Measurements from ENCODE around the gene GSDME. TPM values are rescaled to one million over a fixed set of nuclear protein-coding genes. Genes with fewer than 3 reads are reported as not detected.

Gene GSDME
- total RNA-seq, 1 experiment from 2014 or later: 4.5 TPM

DNA sequence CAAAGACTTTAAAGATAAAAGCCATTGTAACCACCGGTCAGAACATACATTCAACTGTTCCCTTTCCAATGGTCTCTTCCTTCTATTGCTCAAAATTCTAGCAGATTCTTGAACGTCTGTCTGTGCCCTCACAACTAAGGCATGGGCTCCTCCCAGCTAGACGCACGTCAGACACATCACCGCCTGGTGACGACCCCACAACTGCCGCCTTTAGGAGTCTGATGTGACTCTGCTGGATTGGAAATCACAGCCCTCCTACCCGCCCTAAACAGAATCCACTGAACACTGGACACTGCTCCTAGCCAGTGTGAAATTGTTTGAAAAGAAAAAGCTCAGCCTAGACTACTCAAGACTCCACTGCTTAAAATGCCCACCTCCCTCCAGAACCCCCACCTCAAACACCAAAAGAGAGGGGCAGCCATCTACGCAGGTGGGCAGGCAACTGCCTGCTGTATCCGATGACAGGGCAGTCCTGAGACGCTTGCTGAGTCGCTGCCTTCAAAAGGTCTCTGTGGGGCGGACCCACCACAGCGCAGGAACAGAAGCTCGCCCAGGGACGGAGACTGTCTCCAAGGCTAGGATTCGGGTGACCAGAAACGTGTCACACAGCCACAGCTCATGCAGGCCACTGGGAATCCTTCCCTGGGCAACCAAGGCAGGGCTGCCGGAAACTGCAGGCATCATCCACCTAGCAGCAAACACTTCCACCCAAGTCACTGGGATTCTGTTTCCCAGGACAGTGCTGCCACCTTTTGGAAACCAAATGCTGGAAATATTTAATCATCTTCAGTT, 34.7 kb downstream of the GSDME start:
- no peak overlapping the region for H3K4me3 ChIP-seq (ENCODE audit: low read depth in 2 of 2, low read length in 2 of 2)
- in situ Hi-C loops (cut with HindIII; ENCODE audit: low pct_unique_long_range_greater_than_20kb, low sequenced_read_pairs) (no loop called here), intact Hi-C loops (cut with micrococcal nuclease; ENCODE audit: unreplicated experiment) (loop anchor here (2.0 to 10.0 kb wide), 3 partner anchors 145 to 428 kb away; no protein-coding TSS in a partner anchor)
- POLR2A ChIA-PET: no interaction called here
- BruUV-seq (replicated peaks): no TSS peak
- DNase-seq (ENCODE audit: low read depth, low spot score): no peak
- no peaks in the 10 kb centered on the region for H3K4me1 ChIP-seq (ENCODE audit: control insufficient read depth, insufficient read depth, low read length)
- no peaks in the 10 kb centered on the region for H3K9me3 ChIP-seq (ENCODE audit: control insufficient read depth, insufficient read depth, low read depth, low read length)
- H3K36me3 ChIP-seq (ENCODE audit: control insufficient read depth, insufficient read depth, low read length): no peaks in the 10 kb centered on the region
- no peak overlapping the region for H3K27ac ChIP-seq (ENCODE audit: low read length)
- H3K27me3 ChIP-seq (ENCODE audit: control insufficient read depth, insufficient read depth, low read length): no peaks in the 10 kb centered on the region
- TF ChIP-seq TCF7L2 (IDR thresholded peaks at IDR 0.05; ENCODE audit: low read depth, low read length) (no peak), SIN3A (IDR thresholded peaks at IDR 0.05; ENCODE audit: borderline replicate concordance, insufficient read depth, low read depth, low read length) (no peak), POLR2AphosphoS5 (IDR thresholded peaks at IDR 0.05; ENCODE audit: low read depth, low read length) (no peak)
- TF ChIP-seq, protein P1, sequence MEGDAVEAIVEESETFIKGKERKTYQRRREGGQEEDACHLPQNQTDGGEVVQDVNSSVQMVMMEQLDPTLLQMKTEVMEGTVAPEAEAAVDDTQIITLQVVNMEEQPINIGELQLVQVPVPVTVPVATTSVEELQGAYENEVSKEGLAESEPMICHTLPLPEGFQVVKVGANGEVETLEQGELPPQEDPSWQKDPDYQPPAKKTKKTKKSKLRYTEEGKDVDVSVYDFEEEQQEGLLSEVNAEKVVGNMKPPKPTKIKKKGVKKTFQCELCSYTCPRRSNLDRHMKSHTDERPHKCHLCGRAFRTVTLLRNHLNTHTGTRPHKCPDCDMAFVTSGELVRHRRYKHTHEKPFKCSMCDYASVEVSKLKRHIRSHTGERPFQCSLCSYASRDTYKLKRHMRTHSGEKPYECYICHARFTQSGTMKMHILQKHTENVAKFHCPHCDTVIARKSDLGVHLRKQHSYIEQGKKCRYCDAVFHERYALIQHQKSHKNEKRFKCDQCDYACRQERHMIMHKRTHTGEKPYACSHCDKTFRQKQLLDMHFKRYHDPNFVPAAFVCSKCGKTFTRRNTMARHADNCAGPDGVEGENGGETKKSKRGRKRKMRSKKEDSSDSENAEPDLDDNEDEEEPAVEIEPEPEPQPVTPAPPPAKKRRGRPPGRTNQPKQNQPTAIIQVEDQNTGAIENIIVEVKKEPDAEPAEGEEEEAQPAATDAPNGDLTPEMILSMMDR (IDR thresholded peaks at IDR 0.05): peak; percentile 71
- TF ChIP-seq, protein P2, sequence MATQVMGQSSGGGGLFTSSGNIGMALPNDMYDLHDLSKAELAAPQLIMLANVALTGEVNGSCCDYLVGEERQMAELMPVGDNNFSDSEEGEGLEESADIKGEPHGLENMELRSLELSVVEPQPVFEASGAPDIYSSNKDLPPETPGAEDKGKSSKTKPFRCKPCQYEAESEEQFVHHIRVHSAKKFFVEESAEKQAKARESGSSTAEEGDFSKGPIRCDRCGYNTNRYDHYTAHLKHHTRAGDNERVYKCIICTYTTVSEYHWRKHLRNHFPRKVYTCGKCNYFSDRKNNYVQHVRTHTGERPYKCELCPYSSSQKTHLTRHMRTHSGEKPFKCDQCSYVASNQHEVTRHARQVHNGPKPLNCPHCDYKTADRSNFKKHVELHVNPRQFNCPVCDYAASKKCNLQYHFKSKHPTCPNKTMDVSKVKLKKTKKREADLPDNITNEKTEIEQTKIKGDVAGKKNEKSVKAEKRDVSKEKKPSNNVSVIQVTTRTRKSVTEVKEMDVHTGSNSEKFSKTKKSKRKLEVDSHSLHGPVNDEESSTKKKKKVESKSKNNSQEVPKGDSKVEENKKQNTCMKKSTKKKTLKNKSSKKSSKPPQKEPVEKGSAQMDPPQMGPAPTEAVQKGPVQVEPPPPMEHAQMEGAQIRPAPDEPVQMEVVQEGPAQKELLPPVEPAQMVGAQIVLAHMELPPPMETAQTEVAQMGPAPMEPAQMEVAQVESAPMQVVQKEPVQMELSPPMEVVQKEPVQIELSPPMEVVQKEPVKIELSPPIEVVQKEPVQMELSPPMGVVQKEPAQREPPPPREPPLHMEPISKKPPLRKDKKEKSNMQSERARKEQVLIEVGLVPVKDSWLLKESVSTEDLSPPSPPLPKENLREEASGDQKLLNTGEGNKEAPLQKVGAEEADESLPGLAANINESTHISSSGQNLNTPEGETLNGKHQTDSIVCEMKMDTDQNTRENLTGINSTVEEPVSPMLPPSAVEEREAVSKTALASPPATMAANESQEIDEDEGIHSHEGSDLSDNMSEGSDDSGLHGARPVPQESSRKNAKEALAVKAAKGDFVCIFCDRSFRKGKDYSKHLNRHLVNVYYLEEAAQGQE (IDR thresholded peaks at IDR 0.05; ENCODE audit: insufficient read depth in 1 of 2, low read depth in 2 of 2, low read length in 1 of 2): no peak
- CTCF ChIA-PET: interaction anchor here (0.6 kb wide), 1 partner anchor 329 kb away, joined by 7 read pairs; no protein-coding TSS in a partner anchor
- peak; percentile 81 for ATAC-seq

DNA sequence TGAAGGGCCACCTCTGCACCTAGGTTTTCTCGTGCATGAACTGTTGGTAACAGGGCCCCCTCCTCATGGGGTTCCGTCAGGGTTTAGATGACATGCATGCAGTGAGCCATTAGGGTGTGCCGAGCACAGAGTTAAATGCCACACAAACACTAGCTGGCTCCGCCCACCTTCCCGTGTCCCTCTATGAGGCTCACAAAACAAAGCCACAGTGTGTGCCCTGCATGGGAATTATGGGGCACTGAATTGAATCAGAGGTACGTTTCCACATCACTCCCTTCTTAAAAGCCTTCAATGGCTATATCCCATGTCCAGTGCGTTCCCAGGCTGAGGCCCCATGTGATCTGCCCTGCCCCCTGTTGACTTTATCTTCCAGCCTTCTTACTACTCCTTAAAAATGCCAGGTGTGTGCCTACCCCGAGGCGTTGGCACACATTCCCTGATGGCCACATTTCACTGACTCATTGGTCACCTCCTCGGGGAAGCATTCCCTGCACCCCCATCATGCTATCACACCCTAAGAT, 35.7 kb downstream of the GSDME start:
- in situ Hi-C loops (cut with HindIII; ENCODE audit: low pct_unique_long_range_greater_than_20kb, low sequenced_read_pairs): no loop called here
- Histone ChIP-seq H3K9me3 (ENCODE audit: control insufficient read depth, insufficient read depth, low read depth, low read length) (no peaks in the 10 kb centered on the region), H3K4me1 (ENCODE audit: control insufficient read depth, insufficient read depth, low read length) (no peaks in the 10 kb centered on the region), H3K36me3 (ENCODE audit: control insufficient read depth, insufficient read depth, low read length) (no peaks in the 10 kb centered on the region), H3K4me3 (ENCODE audit: low read depth in 2 of 2, low read length in 2 of 2) (no peak overlapping the region), H3K27ac (ENCODE audit: low read length) (no peak overlapping the region), H3K27me3 (ENCODE audit: control insufficient read depth, insufficient read depth, low read length) (no peaks in the 10 kb centered on the region)
- ATAC-seq (no peak), DNase-seq (ENCODE audit: low read depth, low spot score) (no peak)
- intact Hi-C loops (cut with micrococcal nuclease; ENCODE audit: unreplicated experiment): loop anchor here (2.0 to 10.0 kb wide), 3 partner anchors 144 to 427 kb away; no protein-coding TSS in a partner anchor
- TF ChIP-seq TCF7L2 (IDR thresholded peaks at IDR 0.05; ENCODE audit: low read depth, low read length): no peak
- TF ChIP-seq SIN3A (IDR thresholded peaks at IDR 0.05; ENCODE audit: borderline replicate concordance, insufficient read depth, low read depth, low read length): no peak
- TF ChIP-seq, protein P1 (IDR thresholded peaks at IDR 0.05): no peak
- TF ChIP-seq, protein P2 (IDR thresholded peaks at IDR 0.05; ENCODE audit: insufficient read depth in 1 of 2, low read depth in 2 of 2, low read length in 1 of 2): no peak
- TF ChIP-seq POLR2AphosphoS5 (IDR thresholded peaks at IDR 0.05; ENCODE audit: low read depth, low read length): no peak
- ChIA-PET POLR2A (no interaction called here), CTCF (no interaction called here)
- no TSS peak for BruUV-seq (replicated peaks)
